CD14-positive monocyte (primary cell): Measurements from ENCODE around the gene TDRD1. TPM values are rescaled to one million over a fixed set of nuclear protein-coding genes. Genes with fewer than 3 reads are reported as not detected.

Source experiments
- DNase-seq, 3 donors: peaks; one replicate each; pipeline ENCODE4 v3.0.0-alpha.2; 2011 to 2022
- H2AFZ ChIP-seq: 2 replicates; pipeline ENCODE4 v1.6.0; 2012; ENCODE audit warnings: mild to moderate bottlenecking, low read depth, low read length, inconsistent platforms; ENCODE audit not compliant: insufficient read depth, poor library complexity, severe bottlenecking
- H3K27ac ChIP-seq, 2 donors: 1 replicate in 1 of 2; 2 replicates in 1 of 2; pipeline ENCODE4 v1.5.1; 2012 to 2013; ENCODE audit warnings: low read length in 2 of 2, control low read depth in 1 of 2, inconsistent platforms in 1 of 2, low read depth in 1 of 2, mild to moderate bottlenecking in 1 of 2
- H3K27me3 ChIP-seq, 2 donors: one replicate each; pipeline versions ENCODE4 v1.6.0 to v1.6.1; 2011 to 2013; ENCODE audit warnings: low read length in 2 of 2; ENCODE audit not compliant: control insufficient read depth in 2 of 2, insufficient read depth in 2 of 2
- H3K36me3 ChIP-seq, 2 donors: replicated peaks in 1 of 2; 1 replicate in 1 of 2; 2 replicates in 1 of 2; pipeline versions ENCODE4 v1.5.1 to v1.6.1; 2012 to 2013; ENCODE audit warnings: low read length in 2 of 2, control low read depth in 1 of 2, inconsistent platforms in 1 of 2, mild to moderate bottlenecking in 1 of 2; ENCODE audit not compliant: insufficient read depth in 2 of 2, control insufficient read depth in 1 of 2
- H3K4me1 ChIP-seq, 2 donors: 1 replicate in 1 of 2; 2 replicates in 1 of 2; pipeline versions ENCODE4 v1.5.1 to v1.6.1; 2012 to 2013; ENCODE audit warnings: low read length in 2 of 2, control low read depth in 1 of 2, inconsistent platforms in 1 of 2, mild to moderate bottlenecking in 1 of 2, moderate library complexity in 1 of 2; ENCODE audit not compliant: insufficient read depth in 2 of 2, control insufficient read depth in 1 of 2
- H3K4me2 ChIP-seq: replicated peaks from 2 replicates; pipeline ENCODE3; 2012; ENCODE audit warnings: low read length, moderate library complexity, mild to moderate bottlenecking; ENCODE audit not compliant: poor library complexity, severe bottlenecking; ENCODE audit errors: extremely low read depth
- H3K4me3 ChIP-seq, 3 experiments: fragments of 200-600 bp in 1 of 3; sonication (generic) in 1 of 3; replicated peaks in 1 of 3; 1 replicate in 2 of 3; 2 replicates in 1 of 3; pipeline ENCODE4 v1.5.1; 2011 to 2013; ENCODE audit warnings: low read length in 3 of 3, mild to moderate bottlenecking in 3 of 3, control low read depth in 2 of 3, low read depth in 2 of 3, inconsistent platforms in 1 of 3, moderate library complexity in 1 of 3
- H3K79me2 ChIP-seq: 2 replicates; pipeline ENCODE4 v1.6.0; 2012; ENCODE audit warnings: mild to moderate bottlenecking, control low read depth, inconsistent platforms, low read length, moderate library complexity; ENCODE audit not compliant: insufficient read depth
- H3K9ac ChIP-seq: 2 replicates; pipeline ENCODE4 v1.6.0; 2017; ENCODE audit warnings: low read length, mild to moderate bottlenecking; ENCODE audit not compliant: insufficient read depth, poor library complexity, severe bottlenecking
- H3K9me3 ChIP-seq, 2 donors: replicated peaks in 1 of 2; 1 replicate in 1 of 2; 2 replicates in 1 of 2; pipeline versions ENCODE4 v1.5.1 to v1.6.1; 2012 to 2013; ENCODE audit warnings: low read length in 2 of 2, control low read depth in 1 of 2; ENCODE audit not compliant: control insufficient read depth in 1 of 2, insufficient read depth in 1 of 2
- H4K20me1 ChIP-seq: 2 replicates; pipeline ENCODE4 v1.6.0; 2012; ENCODE audit warnings: mild to moderate bottlenecking, low read length, control low read depth, moderate library complexity; ENCODE audit not compliant: insufficient read depth
- H3K27ac Mint-ChIP-seq, 7 donors: one replicate each; pipeline ENCODE4 v1.8.0; 2020; ENCODE audit warnings: mild to moderate bottlenecking in 7 of 7, mixed read lengths in 7 of 7, moderate library complexity in 6 of 7, inconsistent platforms in 2 of 7
- H3K27me3 Mint-ChIP-seq, 3 donors: one replicate each; pipeline ENCODE4 v1.8.0; 2021 to 2022; ENCODE audit warnings: low read depth in 3 of 3, mild to moderate bottlenecking in 3 of 3, mixed read lengths in 3 of 3, moderate library complexity in 3 of 3, inconsistent platforms in 1 of 3
- H3K36me3 Mint-ChIP-seq, 2 donors: one replicate each; pipeline ENCODE4 v1.8.0; 2020; ENCODE audit warnings: mixed read lengths in 2 of 2, inconsistent platforms in 1 of 2, mild to moderate bottlenecking in 1 of 2
- H3K4me1 Mint-ChIP-seq: one replicate; pipeline ENCODE4 v1.8.0; 2020; ENCODE audit warnings: mild to moderate bottlenecking, mixed read lengths
- H3K4me3 Mint-ChIP-seq, 2 donors: one replicate each; pipeline ENCODE4 v1.8.0; 2020; ENCODE audit warnings: mild to moderate bottlenecking in 2 of 2, mixed read lengths in 2 of 2, moderate library complexity in 1 of 2
- H3K9me3 Mint-ChIP-seq, 7 donors: one replicate each; pipeline ENCODE4 v1.8.0; 2020 to 2022; ENCODE audit warnings: mixed read lengths in 7 of 7, mild to moderate bottlenecking in 6 of 7, moderate library complexity in 6 of 7, inconsistent platforms in 2 of 7
- WGBS: methylation state at CpG from one replicate; pipeline ENCODE4 v1.1.5; 2013; ENCODE audit warnings: missing lambda C conversion rate; ENCODE audit not compliant: insufficient coverage; 5-methylcytosine and 5-hydroxymethylcytosine counted together
- intact Hi-C, 2 donors: fragments of 100-400 bp; cut with micrococcal nuclease; formaldehyde crosslinking; loops; one replicate each; pipeline versions ENCODE4 v1.15.0 to v1.15.1; 2023
- polyA plus RNA-seq, 3 donors: library from polyadenylated mRNA; depleted of rRNA in 1 of 3; unstranded in 2 of 3; stranded (reverse) in 1 of 3; fragments of 300-500 nt in 2 of 3; fragments of >200 nt in 1 of 3; fragmentation: Illumina TruSeq in 2 of 3; gene quantifications; 1 replicate in 2 of 3; 2 replicates in 1 of 3; pipeline ENCODE4 v1.2.3, GENCODE V29; 2012 to 2021
- TF ChIP-seq, protein P1 (sequence below): fragments of 200-600 bp; IDR thresholded peaks from one replicate; pipeline ENCODE4 v1.8.0; 2022; ENCODE audit warnings: antibody characterized with exemption, mild to moderate bottlenecking

TDRD1 gene
- polyA plus RNA-seq, 3 donors: not detected

- TF ChIP-seq, protein P1, sequence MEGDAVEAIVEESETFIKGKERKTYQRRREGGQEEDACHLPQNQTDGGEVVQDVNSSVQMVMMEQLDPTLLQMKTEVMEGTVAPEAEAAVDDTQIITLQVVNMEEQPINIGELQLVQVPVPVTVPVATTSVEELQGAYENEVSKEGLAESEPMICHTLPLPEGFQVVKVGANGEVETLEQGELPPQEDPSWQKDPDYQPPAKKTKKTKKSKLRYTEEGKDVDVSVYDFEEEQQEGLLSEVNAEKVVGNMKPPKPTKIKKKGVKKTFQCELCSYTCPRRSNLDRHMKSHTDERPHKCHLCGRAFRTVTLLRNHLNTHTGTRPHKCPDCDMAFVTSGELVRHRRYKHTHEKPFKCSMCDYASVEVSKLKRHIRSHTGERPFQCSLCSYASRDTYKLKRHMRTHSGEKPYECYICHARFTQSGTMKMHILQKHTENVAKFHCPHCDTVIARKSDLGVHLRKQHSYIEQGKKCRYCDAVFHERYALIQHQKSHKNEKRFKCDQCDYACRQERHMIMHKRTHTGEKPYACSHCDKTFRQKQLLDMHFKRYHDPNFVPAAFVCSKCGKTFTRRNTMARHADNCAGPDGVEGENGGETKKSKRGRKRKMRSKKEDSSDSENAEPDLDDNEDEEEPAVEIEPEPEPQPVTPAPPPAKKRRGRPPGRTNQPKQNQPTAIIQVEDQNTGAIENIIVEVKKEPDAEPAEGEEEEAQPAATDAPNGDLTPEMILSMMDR: no peak
- no peaks in the 10 kb centered on the region for H3K36me3 Mint-ChIP-seq
Measured at GRCh38 chr10:114252883-114253282, 73.7 kb downstream of the TDRD1 start.

DNA sequence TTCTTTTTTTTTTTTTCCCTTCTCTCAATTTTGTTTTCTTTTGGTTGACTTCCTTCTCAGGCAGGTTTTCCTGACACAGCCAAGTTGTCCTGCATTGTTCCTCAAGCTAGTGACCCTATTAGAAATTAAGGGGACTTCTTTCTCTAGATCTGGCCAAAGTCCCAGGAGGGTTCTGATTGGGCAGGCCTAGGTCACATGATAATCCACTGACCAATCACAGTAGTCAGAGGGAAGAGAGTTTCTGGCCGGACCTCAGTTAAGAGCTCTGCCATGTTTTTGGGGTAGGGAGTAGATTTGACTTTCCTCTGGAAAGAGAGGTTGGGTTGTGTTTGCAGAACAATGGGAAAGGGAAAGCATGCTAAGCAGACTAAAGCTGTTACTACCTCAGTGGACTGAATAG lies 76.1 kb downstream of the TDRD1 start:
- Histone ChIP-seq H3K4me3 (no peak overlapping the region), H3K27ac (no peak overlapping the region), H2AFZ (no peak overlapping the region), H3K9me3 (no peaks in the 10 kb centered on the region), H3K4me1 (no peaks in the 10 kb centered on the region), H3K4me2 (no peak overlapping the region), H3K27me3 (no peaks in the 10 kb centered on the region), H3K9ac (no peak overlapping the region), H3K36me3 (no peaks in the 10 kb centered on the region), H3K79me2 (no peaks in the 10 kb centered on the region), H4K20me1 (no peaks in the 10 kb centered on the region)
- no peaks in the 10 kb centered on the region for H3K4me1 Mint-ChIP-seq
- H3K36me3 Mint-ChIP-seq: no peaks in the 10 kb centered on the region
- no peak overlapping the region for H3K27ac Mint-ChIP-seq
- H3K4me3 Mint-ChIP-seq: no peak overlapping the region
- TF ChIP-seq, protein P1: no peak
- H3K9me3 Mint-ChIP-seq: no peaks in the 10 kb centered on the region
- intact Hi-C loops: no loop called here
- no CpG with 5 or more reads among the region's 1 CpG for WGBS
- no peak for DNase-seq
- H3K27me3 Mint-ChIP-seq: peaks cover 3 to 6% (median 4%) of the 10 kb centered on the region in 3 donors

More at GRCh38 chr10:114252883-114253282, 73.7 kb downstream of the TDRD1 start:
- H3K27ac ChIP-seq: no peak overlapping the region
- H3K9me3 ChIP-seq: no peaks in the 10 kb centered on the region
- peaks cover 3 to 6% (median 4%) of the 10 kb centered on the region in 3 donors for H3K27me3 Mint-ChIP-seq
- 100% methylated on average over 3 of the region's 7 CpGs for WGBS
- H3K9me3 Mint-ChIP-seq: no peaks in the 10 kb centered on the region
- H3K4me3 Mint-ChIP-seq: no peak overlapping the region
- H3K36me3 ChIP-seq: no peaks in the 10 kb centered on the region
- no peaks in the 10 kb centered on the region for H3K79me2 ChIP-seq
- H3K9ac ChIP-seq: no peak overlapping the region
- H3K4me1 Mint-ChIP-seq: no peaks in the 10 kb centered on the region
- H4K20me1 ChIP-seq: no peaks in the 10 kb centered on the region
- no peak for DNase-seq
- H3K4me1 ChIP-seq: no peaks in the 10 kb centered on the region
- no peak overlapping the region for H2AFZ ChIP-seq
- no peak overlapping the region for H3K4me3 ChIP-seq
- no peak overlapping the region for H3K4me2 ChIP-seq
- intact Hi-C loops: no loop called here
- H3K27ac Mint-ChIP-seq: no peak overlapping the region
- H3K27me3 ChIP-seq: no peaks in the 10 kb centered on the region
